HepG2 (cell line): ENCODE data around the gene SETD5. TPM values are rescaled to one million over a fixed set of nuclear protein-coding genes. Genes with fewer than 3 reads are reported as not detected.

Source experiments
- ATAC-seq: fragments of 200-7000 bp; cut with Tn5 transposase; 3 replicates; pipeline ENCODE4 v1.9.1; 2020; ENCODE audit warnings: mild to moderate bottlenecking, moderate library complexity
- BruUV-seq: library from RNA; stranded (reverse); fragments of 400-500 nt; replicated peaks from 2 replicates; lab custom pipeline; 2021; lab: Mats Ljungman, UMichigan
- CTCF ChIA-PET: fragments of 300-600 bp; formaldehyde crosslinking; extraction: SDS; loops from one replicate; lab custom pipeline; 2021; ENCODE audit warnings: low total read pairs, inconsistent platforms, low intra/inter-chr PET ratio; lab: Yijun Ruan, JAX
- POLR2A ChIA-PET: fragments of 350-600 bp; sonication (Branson Sonifier 250); formaldehyde crosslinking; loops from one replicate; lab custom pipeline; 2020; ENCODE audit warnings: antibody characterized with exemption, inconsistent platforms; lab: Yijun Ruan, JAX
- DNase-seq: peaks from one replicate; pipeline ENCODE4 v3.0.0-alpha.2; 2015; ENCODE audit warnings: low spot score
- FAIRE-seq: peaks from 3 replicates; lab custom pipeline; 2011; peaks lifted over from hg19 to GRCh38; lab: Jason Lieb, UNC
- H2AFZ ChIP-seq: one replicate; pipeline ENCODE4 v1.6.1; 2011; ENCODE audit warnings: low read length, inconsistent platforms
- H3K27ac ChIP-seq: fragments of 300-600 bp; 3 replicates; pipeline ENCODE4 v1.8.0; 2011; ENCODE audit warnings: mixed run types, mild to moderate bottlenecking, mixed read lengths, low read length, inconsistent platforms; ENCODE audit not compliant: insufficient read depth; ENCODE audit errors: extremely low read length
- H3K27me3 ChIP-seq, 2 experiments: fragments of 200-600 bp in 1 of 2; 2 replicates in 1 of 2; 3 replicates in 1 of 2; pipeline versions ENCODE4 v1.6.0 to v1.8.0; 2011; ENCODE audit warnings: low read length in 2 of 2, mild to moderate bottlenecking in 2 of 2, moderate library complexity in 2 of 2, inconsistent platforms in 1 of 2; ENCODE audit not compliant: insufficient read depth in 2 of 2, control insufficient read depth in 1 of 2
- H3K36me3 ChIP-seq, 2 experiments: fragments of 200-600 bp in 1 of 2; replicated peaks in 1 of 2; 2 replicates in 1 of 2; 3 replicates in 1 of 2; pipeline versions ENCODE4 v1.5.1 to v1.8.0; 2011; ENCODE audit warnings: low read length in 2 of 2, inconsistent platforms in 1 of 2; ENCODE audit not compliant: insufficient read depth in 2 of 2, control insufficient read depth in 1 of 2
- H3K4me1 ChIP-seq: 2 replicates; pipeline ENCODE4 v1.5.1; 2012; ENCODE audit warnings: low read length, inconsistent platforms; ENCODE audit not compliant: insufficient read depth
- H3K4me2 ChIP-seq: 2 replicates; pipeline ENCODE4 v1.6.0; 2011; ENCODE audit warnings: low read depth, low read length, inconsistent platforms
- H3K4me3 ChIP-seq, 3 experiments: fragments of 200-600 bp in 1 of 3; sonication (generic), shearing (Covaris generic) in 1 of 3; replicated peaks in 1 of 3; 2 replicates each; pipeline ENCODE4 v1.5.1; 2011 to 2016; ENCODE audit warnings: low read length in 3 of 3, inconsistent platforms in 2 of 3, low read depth in 2 of 3, mild to moderate bottlenecking in 2 of 3, control low read depth in 1 of 3, mixed read lengths in 1 of 3; ENCODE audit not compliant: insufficient read depth in 1 of 3
- H3K79me2 ChIP-seq: one replicate; pipeline ENCODE4 v1.6.1; 2011; ENCODE audit warnings: low read length, inconsistent platforms; ENCODE audit not compliant: insufficient read depth
- H3K9ac ChIP-seq: 2 replicates; pipeline ENCODE4 v1.6.0; 2011; ENCODE audit warnings: mild to moderate bottlenecking, low read depth, low read length, inconsistent platforms; ENCODE audit not compliant: insufficient read depth
- H3K9me3 ChIP-seq: 2 replicates; pipeline ENCODE4 v1.5.1; 2012; ENCODE audit warnings: mild to moderate bottlenecking, low read length
- H4K20me1 ChIP-seq: 2 replicates; pipeline ENCODE4 v1.6.0; 2011; ENCODE audit warnings: inconsistent platforms, mild to moderate bottlenecking, low read length, moderate library complexity; ENCODE audit not compliant: insufficient read depth
- CAMTA2 ChIP-seq: sonication (generic); formaldehyde crosslinking; IDR thresholded peaks from 2 replicates; pipeline ENCODE4 v1.4.0; 2020; ENCODE audit warnings: mild to moderate bottlenecking, missing genetic modification reagents, borderline replicate concordance
- HDAC6 ChIP-seq: fragments of 200-600 bp; sonication (generic); IDR thresholded peaks from 2 replicates; pipeline ENCODE4 v1.7.0; 2017; ENCODE audit warnings: mild to moderate bottlenecking, antibody characterized with exemption, low read length, low read depth
- HMG20A ChIP-seq: IDR thresholded peaks from 2 replicates; pipeline ENCODE4 v1.6.1; 2016; ENCODE audit warnings: borderline replicate concordance
- KDM4B ChIP-seq: sonication (generic); formaldehyde crosslinking; IDR thresholded peaks from 2 replicates; pipeline ENCODE4 v1.4.0; 2020; ENCODE audit warnings: missing genetic modification reagents
- RBM22 ChIP-seq: fragments of 200-400 bp; formaldehyde crosslinking; optimal IDR thresholded peaks from 2 replicates; pipeline ENCODE3; 2017; ENCODE audit warnings: mild to moderate bottlenecking, low read length, moderate library complexity
- SNAPC4 ChIP-seq: sonication (generic); formaldehyde crosslinking; IDR thresholded peaks from 2 replicates; pipeline ENCODE4 v1.4.0; 2020; ENCODE audit warnings: mild to moderate bottlenecking, missing genetic modification reagents
- SRSF9 ChIP-seq: fragments of 200-400 bp; formaldehyde crosslinking; IDR thresholded peaks from 2 replicates; pipeline ENCODE4 v1.6.1; 2018; ENCODE audit warnings: borderline replicate concordance, mild to moderate bottlenecking, low read depth, low read length; ENCODE audit not compliant: insufficient read depth, poor library complexity, severe bottlenecking
- ZBTB10 ChIP-seq: sonication (generic); formaldehyde crosslinking; IDR thresholded peaks from 2 replicates; pipeline ENCODE4 v1.4.0; 2020; ENCODE audit warnings: missing genetic modification reagents, borderline replicate concordance
- ZBTB3 ChIP-seq: sonication (generic); formaldehyde crosslinking; IDR thresholded peaks from 2 replicates; pipeline ENCODE4 v1.4.0; 2020; ENCODE audit warnings: low read depth, mild to moderate bottlenecking, moderate library complexity, missing genetic modification reagents, borderline replicate concordance
- ZFAT ChIP-seq: sonication (generic); formaldehyde crosslinking; conservative IDR thresholded peaks from 2 replicates; pipeline ENCODE4 v1.8.1; 2023; ENCODE audit warnings: missing genetic modification reagents, inconsistent platforms
- ZNF33A ChIP-seq: sonication (generic); formaldehyde crosslinking; IDR thresholded peaks from 2 replicates; pipeline ENCODE4 v1.5.1; 2020; ENCODE audit warnings: missing genetic modification reagents, mild to moderate bottlenecking, moderate library complexity, borderline replicate concordance
- ZNF605 ChIP-seq: sonication (generic); formaldehyde crosslinking; IDR thresholded peaks from 2 replicates; pipeline ENCODE4 v1.8.0; 2022; ENCODE audit warnings: mild to moderate bottlenecking, missing genetic modification reagents
- ZNF770 ChIP-seq: sonication (generic); formaldehyde crosslinking; IDR thresholded peaks from 2 replicates; pipeline ENCODE4 v1.5.0; 2020; ENCODE audit warnings: mild to moderate bottlenecking, missing genetic modification reagents
- ZNF850 ChIP-seq: sonication (generic); formaldehyde crosslinking; conservative IDR thresholded peaks from 2 replicates; pipeline ENCODE4 v1.9.0; 2021; ENCODE audit warnings: mild to moderate bottlenecking, missing genetic modification reagents
- WGBS: methylation state at CpG from one replicate; pipeline ENCODE4 v1.1.6; 2017; ENCODE audit warnings: low lambda C conversion rate; 5-methylcytosine and 5-hydroxymethylcytosine counted together
- in situ Hi-C: cut with HindIII; loops from 2 replicates; pipeline ENCODE4 v1.10.0; 2017; ENCODE audit warnings: low pct_unique_long_range_greater_than_20kb; ENCODE audit not compliant: extremely low pct_ligation_motif_present
- intact Hi-C: fragments of 100-400 bp; cut with micrococcal nuclease; formaldehyde crosslinking; loops from one replicate; pipeline ENCODE4 v1.10.0; 2022; ENCODE audit not compliant: unreplicated experiment
- polyA plus RNA-seq, 8 experiments: library from polyadenylated mRNA; depleted of rRNA in 3 of 8; stranded (reverse) in 7 of 8; unstranded in 1 of 8; fragments of >200 nt; fragmentation: Illumina TruSeq in 4 of 8; extraction: Trizol in 4 of 8; gene quantifications; 2 replicates each; pipeline versions ENCODE4 v1.2.1 to v1.2.3, GENCODE V29; 2011 to 2016; ENCODE audit warnings: low read depth in 4 of 8, missing spikeins in 1 of 8, mixed read lengths in 1 of 8; ENCODE audit not compliant: insufficient read depth in 1 of 8
- total RNA-seq, 5 experiments: library from RNA; depleted of rRNA; stranded (reverse); fragments of >200 nt; fragmentation: Illumina TruSeq; extraction: Trizol; gene quantifications; 2 replicates each; pipeline ENCODE4 v1.2.3, GENCODE V29; 2016; ENCODE audit warnings: low read depth in 1 of 5

The SETD5 gene
- total and polyA plus RNA-seq, 2 of the 13 experiments (the other 11 are each of a cell fraction or from before 2014, with no cell fraction given), result 46.8 to 95.8 TPM

GRCh38 chr3:9435316-9435715, 37.9 kb downstream of the SETD5 start (continued):
- TF ChIP-seq ZNF33A (CRISPR knock-in tag) (no peak), ZNF605 (no peak), SRSF9 (no peak), CAMTA2 (CRISPR knock-in tag) (no peak), HDAC6 (no peak), SNAPC4 (no peak), ZNF850 (CRISPR knock-in tag) (no peak)

GRCh38 chr3:9439331-9439730, 41.9 kb downstream of the SETD5 start:
- intact Hi-C loops, result no loop called here
- ChIA-PET CTCF (no interaction called here), POLR2A (interaction anchor here (0.6 to 1.1 kb wide), 2 partner anchors 43 to 44 kb away, joined by 3 to 6 read pairs; no protein-coding TSS in a partner anchor)
- Histone ChIP-seq H3K9ac (no peak overlapping the region), H3K4me3 (no peak overlapping the region), H3K27me3 (no peaks in the 10 kb centered on the region), H2AFZ (no peak overlapping the region), H3K4me2 (no peak overlapping the region), H4K20me1 (peaks cover 13% of the 10 kb centered on the region), H3K79me2 (peaks cover 29% of the 10 kb centered on the region), H3K9me3 (no peaks in the 10 kb centered on the region), H3K4me1 (no peaks in the 10 kb centered on the region), H3K36me3 (peaks cover 28 to 87% of the 10 kb centered on the region in 2 experiments), H3K27ac (no peak overlapping the region)
- WGBS, result 76% methylated on average over 1 of the region's 1 CpG
- ATAC-seq (no peak), DNase-seq (no peak), FAIRE-seq (no peak)
- in situ Hi-C loops, result no loop called here
- BruUV-seq, result no TSS peak
- peak; percentile 31 for TF ChIP-seq RBM22
- TF ChIP-seq HMG20A (CRISPR knock-in tag), result no peak
- TF ChIP-seq ZFAT, result no peak
- no peak for TF ChIP-seq ZBTB3 (CRISPR knock-in tag)
- no peak for TF ChIP-seq KDM4B (CRISPR knock-in tag)
- no peak for TF ChIP-seq ZNF770 (CRISPR knock-in tag)
- no peak for TF ChIP-seq ZBTB10 (CRISPR knock-in tag)
